Islet of Langerhans (tissue), 1 donor: ENCODE data around the gene TACO1.

Experiments used
- FAIRE-seq: peaks from one replicate; lab custom pipeline; 2011; peaks lifted over from hg19 to GRCh38; lab: Jason Lieb, UNC

Gene TACO1

DNA sequence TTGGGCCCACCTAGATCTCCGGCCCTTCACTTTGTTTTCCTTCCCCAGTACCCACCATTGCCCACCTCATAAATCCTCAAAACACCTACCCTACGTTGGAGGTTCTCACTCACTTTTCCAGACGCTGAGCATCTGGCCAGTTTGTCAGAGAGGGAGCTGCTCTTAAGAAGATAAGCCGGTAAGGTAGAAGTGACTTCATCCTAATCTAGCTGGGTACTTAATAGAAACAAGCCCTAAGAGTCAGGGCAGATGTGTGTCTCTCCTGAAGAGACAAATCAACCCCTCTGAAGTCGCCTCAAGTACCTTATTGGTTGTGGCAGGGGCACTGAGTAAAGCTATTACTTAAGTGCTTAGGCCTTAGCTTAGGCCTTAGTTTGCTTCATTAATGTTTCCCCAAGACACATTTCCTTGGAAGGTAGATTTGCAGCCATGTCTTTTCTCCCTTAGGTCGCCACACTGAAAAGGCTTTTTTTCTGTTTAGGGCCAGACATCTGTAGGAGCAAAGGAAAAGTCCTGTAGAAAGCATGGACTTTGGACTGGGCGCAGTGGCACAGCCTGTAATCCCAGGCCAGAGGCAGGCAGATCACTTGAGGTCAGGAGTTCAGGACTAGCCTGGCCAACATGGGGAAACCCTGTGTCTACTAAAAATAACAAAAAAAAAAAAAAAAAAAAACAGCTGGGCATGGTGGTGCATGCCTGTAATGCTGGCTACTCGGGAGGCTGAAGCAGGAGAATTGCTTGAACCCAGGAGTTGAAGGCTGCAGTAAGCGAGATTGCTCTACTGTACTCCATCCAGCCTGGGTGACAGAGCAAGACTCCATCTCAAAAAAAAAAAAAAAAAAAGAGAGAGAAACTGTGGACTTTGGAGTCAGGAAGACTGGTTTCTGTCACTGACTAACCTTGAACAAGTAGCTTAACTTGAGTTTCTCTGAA lies 1.0 kb downstream of the TACO1 start:
- no peak for FAIRE-seq

- FAIRE-seq = no peak
Observed at GRCh38 chr17:63609816-63610573, 9.3 kb downstream of the TACO1 start.

GRCh38 chr17:63610854-63611253 lies 10.2 kb downstream of the TACO1 start:
- FAIRE-seq = no peak

GRCh38 chr17:63611354-63611753 lies 10.7 kb downstream of the TACO1 start:
- no peak for FAIRE-seq

DNA sequence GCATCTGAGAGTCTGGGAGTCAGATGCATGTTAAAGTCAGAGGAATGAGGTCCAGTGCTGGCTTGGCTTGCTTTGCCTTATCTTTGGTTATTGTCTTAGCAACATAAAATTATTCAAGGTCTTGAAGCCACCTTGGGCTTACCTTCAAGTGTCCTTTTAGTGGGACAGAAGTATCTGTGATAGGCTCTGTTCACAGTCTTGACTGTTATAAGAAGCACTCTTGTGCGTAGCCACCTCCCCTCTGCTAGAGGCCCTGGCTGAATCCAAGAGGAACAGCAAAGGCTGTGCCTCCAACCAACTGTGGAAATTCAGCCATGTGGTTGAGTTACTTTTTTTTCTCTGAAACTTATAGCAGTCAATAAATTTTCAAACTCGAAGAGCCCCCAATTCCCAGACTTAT lies 13.0 kb downstream of the TACO1 start:
- no peak for FAIRE-seq

GRCh38 chr17:63621229-63621683 lies 20.6 kb downstream of the TACO1 start:
- no peak for FAIRE-seq

DNA sequence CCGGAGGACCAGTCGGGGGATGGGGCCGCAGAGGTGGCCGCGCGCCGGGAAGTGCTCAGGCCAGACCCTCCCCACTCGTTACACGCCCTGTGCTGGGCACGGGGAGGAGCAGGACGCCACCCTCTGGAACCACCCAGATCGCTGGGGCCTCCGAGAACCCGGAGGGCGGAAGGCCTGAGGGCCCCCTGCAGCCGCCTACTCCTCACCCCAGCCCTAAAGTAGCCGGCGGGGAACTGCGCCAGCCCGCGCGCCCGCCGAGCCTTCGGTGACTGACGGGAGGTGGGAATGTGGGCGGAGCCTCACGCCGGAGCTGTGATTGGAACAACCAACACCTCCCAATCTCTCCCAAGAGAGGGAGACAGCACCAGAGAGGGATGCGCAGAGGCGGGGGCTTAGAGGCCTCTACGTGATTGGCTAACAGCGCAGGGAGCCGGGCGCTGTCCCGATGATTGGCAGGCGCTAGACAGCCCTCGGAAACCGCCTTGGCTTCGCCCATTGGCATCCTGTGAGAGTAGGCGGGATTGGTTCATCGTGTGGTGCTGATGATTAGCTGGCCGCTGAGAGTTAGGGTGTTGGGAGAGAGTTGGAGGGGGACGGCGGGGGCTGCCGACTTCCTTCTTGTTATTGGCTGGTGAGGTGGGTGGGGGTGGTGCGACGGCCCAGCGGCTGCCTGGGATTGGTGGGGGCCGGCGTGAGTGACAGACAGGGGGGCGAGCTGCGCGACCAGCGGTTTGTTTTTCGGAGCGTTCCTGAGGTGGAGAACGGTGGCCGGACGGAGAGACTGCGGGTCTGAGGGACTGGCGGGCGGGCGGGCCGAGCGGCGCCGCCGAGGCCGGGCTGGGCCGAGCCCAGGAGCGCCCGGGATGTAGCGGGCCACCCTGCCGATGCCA lies 21.2 kb downstream of the TACO1 start, which contains the start of gene MAP3K3:
TSS of gene MAP3K3 (plus strand) at position 734 of the 890 bp plus-strand sequence. CDS start 343 bp downstream, outside the sequence.
- FAIRE-seq = peak; percentile 27

DNA sequence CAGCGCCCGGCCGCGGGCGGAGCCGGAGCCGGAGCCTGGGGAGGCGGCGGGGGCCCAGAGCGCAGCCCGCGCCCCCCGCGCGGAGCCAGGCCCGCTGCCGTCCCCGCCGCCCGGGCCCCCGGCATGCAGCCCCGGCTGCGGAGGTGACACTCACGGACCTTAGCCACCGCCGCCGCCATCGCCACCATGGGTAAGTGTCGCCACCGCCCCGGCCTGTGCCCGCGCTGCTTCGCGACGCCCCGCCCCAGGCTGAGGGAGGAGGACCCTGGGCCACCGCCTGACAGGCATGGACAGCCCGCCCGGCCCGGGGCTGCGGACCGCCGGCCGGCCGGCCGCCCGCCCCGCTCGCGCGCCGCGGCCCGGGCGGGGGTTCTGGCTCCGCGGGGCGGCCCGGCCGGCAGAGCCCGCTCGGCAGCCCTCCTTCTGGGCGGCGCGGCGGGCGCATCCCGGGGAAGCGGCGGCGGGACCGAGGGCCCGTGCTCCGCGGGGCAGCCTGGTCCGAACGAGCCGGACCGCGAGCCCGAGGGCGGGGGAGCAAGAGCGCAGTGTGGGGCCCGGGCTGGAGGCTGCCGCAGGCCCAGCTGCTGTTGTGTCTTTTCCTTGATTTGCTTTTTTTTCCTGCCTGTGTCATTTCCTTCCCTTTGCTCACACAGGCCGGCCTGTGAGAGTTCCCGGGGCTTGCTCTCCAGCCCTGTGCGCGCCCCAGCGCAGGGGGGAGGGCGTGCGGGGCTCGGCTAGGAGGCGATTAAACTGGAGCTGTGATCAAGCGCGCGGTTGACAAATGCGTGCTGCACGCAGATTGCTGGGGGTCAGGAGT lies 22.1 kb downstream of the TACO1 start:
- FAIRE-seq = no peak

GRCh38 chr17:63623786-63624530 lies 23.3 kb downstream of the TACO1 start:
- FAIRE-seq = no peak

DNA sequence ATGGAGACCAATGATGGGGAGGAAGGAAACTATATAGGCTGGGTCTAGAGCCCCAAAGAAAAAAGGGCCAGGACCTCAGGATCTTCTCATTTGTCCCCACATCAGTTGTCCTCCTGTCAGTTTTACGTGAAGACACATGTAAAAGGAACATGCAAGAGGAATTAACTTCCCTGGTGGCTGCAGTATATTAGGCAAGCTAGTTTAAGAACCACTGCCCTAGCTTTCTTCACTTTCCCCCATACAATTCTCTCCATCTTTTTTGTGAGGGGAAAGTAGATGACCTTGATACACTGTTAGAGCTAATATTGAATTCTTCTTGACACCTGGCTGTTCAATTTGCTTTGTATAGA lies 23.8 kb downstream of the TACO1 start:
- no peak for FAIRE-seq

DNA sequence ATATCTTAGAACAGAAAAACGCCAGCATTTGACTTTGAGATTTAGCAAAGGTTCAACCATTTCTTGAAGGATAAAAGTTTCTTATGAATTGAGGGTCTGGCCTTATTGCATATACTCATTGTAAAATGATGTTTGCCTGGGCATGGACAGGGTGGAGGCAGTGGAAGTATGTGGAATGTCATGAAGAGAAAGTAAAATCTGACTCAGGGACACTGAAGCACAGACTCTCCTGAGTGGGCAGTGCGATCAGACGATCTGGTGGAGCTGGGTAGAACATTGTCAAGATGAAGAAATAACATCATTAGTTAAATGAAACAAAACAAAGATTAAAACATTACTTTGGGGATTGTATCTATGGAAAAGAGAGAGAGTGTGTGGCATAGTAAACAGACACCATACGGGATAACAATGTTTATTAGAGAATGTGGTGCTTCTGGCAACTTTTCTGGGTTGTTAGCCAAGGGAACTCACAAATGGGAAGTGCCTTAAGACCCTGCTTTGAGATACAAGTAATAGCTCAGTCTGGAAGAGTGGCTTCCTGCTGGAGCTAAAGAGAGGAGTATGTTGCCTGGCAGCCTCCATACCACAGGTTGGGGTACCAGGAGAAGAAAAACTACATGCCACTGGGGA lies 26.0 kb downstream of the TACO1 start:
- no peak for FAIRE-seq

DNA sequence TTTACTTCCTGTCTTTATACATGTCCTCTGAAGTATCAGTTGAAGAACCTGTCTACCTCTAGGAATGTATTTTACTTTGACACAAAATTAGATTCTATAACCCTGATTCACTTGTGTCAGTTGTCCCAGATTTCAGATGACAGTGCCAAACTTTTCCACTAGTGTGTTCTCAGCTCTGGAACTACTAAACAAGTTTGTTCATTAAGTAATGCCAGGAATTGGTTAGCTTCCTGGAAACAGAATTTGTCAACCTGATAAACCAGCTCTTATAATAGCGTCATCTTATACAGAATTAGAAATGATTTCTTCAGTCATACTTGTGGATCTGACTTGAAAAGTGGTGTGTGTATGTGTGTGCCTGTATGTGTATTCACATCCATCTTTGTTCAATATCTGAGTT lies 28.9 kb downstream of the TACO1 start:
- FAIRE-seq = no peak

GRCh38 chr17:63631062-63631461 lies 30.4 kb downstream of the TACO1 start:
- FAIRE-seq = no peak

GRCh38 chr17:63631626-63632025 lies 30.9 kb downstream of the TACO1 start:
- no peak for FAIRE-seq

- FAIRE-seq = no peak
Observed at GRCh38 chr17:63633742-63634141, 33.0 kb downstream of the TACO1 start.

DNA sequence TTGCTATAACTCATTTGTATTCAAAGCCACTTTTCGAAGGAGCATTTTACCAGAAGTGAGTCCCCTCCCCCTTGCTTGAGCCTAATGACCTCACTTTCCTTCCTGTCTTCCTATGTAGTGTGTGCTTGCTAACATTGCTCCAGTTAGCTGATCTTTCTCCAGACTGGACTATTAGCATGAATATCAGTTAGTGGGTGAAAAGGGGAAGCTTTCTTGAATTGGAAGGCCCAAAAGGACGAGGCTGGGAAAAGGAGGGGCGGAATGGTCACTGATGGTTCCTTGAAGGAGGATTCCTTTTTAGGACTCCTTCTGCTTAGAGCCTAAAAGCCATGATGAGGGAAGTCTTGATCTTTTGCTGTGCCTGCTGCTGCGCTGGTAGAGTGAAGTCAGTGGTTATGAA lies 33.5 kb downstream of the TACO1 start:
- FAIRE-seq = no peak

DNA sequence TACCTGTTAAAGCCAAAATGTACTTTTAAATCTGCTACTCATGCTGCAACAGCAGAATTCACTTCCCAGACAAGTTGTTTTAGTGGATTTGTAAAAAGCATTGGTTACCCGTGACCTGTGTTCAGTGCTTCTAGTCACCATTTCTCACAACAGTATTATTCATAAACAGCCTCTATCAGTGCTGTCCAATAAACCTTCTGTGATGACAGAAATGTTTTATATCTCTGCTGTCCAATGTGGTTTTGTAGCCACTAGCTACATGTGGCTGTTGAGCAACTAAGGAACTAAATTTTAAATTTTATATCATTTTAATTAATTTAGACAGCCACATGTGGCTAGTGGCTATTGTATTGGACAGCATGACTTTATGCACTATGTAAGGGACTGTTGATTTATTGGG lies 34.1 kb downstream of the TACO1 start:
- no peak for FAIRE-seq

GRCh38 chr17:63635290-63635689 lies 34.6 kb downstream of the TACO1 start:
- FAIRE-seq = no peak

DNA sequence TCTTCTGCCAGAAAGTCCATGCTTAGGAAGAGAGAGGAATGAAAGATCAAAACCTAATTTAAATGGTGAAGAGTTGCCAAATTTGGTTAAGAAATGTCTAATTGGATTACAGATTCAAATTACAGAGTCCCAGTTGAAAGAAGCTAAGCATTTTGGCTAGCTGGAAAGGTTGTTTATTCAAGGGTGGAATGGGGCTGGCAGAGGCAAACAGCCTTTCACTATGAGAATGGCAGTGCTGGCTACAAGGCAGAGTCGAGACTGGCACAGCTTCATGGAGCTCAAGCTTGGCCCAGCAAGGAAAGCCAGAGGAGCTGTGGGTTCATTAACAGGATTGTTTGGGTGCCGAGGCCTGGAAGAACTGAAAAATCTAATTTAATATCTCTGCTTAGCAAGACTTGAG lies 35.1 kb downstream of the TACO1 start:
- FAIRE-seq = no peak

DNA sequence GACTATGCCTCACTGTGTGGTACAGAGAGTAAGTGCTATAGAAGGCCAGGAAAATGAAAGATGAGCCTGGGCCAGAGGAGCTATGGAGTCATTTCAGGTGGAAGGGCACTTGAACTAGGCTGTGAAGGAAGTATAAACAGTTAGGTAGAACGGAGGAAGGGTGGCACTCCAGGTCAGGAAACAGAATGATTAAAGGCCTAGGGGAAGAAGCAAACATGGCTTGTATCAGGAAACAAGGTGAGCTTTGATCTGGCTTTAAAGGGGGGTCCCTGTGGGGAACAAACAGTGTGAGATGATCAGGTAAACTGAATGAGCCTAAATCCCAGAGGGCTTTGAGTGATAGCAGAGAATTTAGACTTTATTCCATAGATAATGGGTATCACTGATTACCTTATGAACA lies 38.4 kb downstream of the TACO1 start:
- no peak for FAIRE-seq
